HuH-7 (cell line): ENCODE results near the gene METTL22.

Source experiments
- DNase-seq: peaks from one replicate; pipeline ENCODE4 v3.0.0; 2011; ENCODE audit warnings: low spot score

METTL22 gene

GRCh38 chr16:8694795-8695728 lies 73.6 kb downstream of the METTL22 start:
- no peak for DNase-seq

- DNase-seq = no peak
These were observed 75.4 kb downstream of the METTL22 start for GRCh38 chr16:8696880-8697279.

GRCh38 chr16:8697965-8698364 lies 76.5 kb downstream of the METTL22 start:
- no peak for DNase-seq
